ENCODE measurements around the gene TRANK1.
"Not testable (repeated sequence)": the region's sequence is repeated elsewhere in the genome, so short reads cannot be mapped to it uniquely, and the experiment has no call there.

The TRANK1 gene

DNA sequence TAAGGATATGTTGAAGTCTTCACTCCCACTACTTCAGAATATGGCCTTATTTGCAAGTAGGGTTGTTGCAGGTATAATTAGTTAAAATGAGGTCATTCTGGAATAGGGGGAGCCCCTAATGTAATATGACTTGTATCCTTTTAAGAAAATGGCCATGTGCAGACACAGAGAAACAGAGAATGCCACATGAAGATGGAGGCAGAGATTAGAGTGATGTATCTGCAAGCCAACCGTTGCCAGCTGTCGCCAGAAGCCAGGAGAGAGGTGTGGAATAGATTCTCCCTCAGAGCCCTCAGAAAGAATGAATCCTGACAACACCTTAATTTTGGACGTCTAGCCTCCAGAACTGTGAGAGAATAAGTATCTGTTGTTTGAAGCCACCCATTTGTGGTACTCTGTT, 11.3 kb upstream of the TRANK1 start:
- DNase-seq = no peak

DNA sequence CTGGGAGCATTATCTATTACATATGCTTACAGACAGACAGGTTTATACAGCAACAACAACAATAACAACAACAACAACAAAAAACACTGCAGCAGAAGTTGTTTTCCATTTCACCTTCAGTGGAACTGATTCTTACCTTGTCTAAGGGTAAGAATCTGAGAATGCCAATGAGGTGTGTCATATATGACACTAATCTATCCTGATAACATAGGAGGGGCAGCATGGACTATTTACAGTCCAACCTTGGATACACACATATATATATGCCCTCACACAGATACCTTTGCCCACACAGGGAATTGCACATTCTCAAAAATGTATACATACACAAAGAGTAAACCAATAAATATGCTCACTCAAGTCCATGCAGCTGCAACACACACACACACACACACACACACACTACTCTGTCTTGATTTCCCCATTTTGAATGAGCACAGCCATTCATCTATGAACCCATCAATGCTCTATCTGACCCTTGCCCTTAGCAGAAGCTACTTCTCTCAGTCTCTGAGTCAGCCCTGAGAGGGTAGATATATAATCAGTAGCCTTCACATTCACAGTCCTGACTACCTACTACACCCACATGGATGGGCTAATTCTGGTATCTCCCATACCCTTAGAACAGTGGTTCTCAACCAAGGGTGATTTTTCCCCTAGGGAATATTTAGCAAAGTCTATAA, 9.7 kb upstream of the TRANK1 start:
- DNase-seq = no peak

DNA sequence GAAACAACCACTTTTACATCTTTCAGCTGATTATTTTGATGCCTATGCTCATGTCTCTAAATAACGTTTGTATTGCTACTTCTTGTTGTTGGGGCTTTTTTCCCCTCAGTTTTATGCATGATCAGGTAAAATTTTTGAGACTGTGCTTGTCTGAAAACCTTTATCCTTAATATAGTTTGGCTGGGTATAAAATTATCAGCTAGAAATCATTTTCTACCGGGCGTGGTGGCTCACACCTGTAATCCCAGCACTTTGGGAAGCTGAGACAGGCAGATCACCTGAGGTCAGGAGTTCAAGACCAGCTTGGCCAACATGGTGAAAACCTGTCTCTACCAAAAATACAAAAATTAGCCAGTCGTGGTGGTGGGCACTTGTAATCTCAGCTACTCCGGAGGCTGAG, 3.0 kb upstream of the TRANK1 start:
- DNase-seq = not testable (repeated sequence)

DNA sequence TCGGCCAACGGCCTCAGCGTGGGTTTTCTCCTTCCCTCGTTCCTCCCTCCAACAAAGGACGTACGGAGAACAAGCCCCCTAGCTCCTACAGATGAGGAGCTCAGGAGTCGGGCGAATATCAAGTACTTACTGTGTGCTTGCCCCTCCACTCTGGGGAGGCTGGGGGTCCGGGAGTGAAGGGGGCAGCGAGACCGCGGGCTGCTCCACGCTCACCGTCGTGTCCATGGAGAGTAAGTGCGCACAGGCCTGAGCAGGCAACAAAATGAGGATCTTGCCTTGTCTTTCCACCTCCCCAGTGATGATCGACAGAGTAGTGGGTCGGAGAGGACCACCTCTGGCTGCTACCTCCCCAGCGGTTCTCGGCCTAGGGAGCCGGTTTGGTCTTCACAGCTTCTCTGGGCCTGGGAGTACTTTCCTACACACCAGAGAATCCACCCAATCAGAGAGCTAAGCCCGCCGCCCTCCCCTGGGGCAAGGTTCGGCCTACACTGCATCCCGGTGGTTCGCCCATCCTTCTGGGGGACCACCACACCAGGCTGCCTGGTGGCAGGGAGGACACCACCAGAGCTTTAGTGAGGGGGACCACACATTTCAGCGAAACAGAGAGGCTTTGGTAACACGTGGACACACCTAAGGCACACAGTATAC, 603 bp upstream of the TRANK1 start:
- no peak for DNase-seq

DNA sequence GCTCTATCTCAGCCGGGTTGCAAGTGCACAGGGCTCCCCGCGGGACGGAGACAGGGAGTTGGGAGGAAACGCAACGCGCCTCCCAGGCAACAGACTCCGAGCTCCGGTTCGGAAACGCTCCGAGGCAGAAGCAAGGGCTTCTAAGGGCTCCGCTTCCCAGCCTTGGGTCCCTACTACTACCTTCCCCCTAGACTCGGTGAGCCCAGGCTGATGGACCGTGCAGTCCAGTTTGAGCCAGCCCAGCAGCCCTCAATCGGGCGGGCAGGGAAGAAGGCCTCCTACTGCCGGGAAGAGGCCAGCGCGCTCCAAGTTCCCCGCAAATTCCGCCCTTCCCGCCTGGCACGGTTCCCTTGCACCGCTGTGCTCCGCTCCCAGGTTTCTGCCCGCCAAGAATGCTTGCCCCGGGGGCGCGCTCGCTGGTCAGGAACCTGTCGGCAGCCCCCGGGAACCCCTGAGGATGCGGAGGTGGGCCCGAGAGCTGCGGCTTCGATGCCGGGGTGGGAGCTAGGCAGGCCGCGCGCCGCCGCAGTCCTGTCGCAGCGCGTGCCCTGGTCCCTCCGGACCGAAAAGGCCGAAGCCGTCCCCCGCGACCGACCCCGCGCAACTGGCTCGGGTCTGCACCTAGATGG, 728 bp downstream of the TRANK1 start:
- peak; percentile 22 for DNase-seq

DNA sequence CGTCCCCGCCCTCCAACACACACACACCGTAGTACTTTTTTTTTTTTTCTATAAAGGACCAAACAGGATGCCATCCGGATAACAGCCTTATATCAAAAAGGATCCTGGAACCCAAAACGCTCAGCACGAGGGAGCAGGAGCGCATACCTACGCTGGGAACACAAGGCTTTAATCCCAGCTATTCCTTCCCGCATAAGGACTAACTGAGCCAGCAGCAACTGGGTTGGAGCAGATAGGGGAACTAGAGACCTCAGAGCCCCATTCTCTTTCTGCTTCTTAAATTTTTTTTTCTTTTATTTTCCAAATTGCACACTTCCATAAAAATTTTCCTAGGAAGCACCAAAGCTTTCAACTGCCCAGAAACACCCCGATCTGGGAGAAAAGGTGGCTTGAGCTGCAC, 1.3 kb downstream of the TRANK1 start:
- no peak for DNase-seq

DNA sequence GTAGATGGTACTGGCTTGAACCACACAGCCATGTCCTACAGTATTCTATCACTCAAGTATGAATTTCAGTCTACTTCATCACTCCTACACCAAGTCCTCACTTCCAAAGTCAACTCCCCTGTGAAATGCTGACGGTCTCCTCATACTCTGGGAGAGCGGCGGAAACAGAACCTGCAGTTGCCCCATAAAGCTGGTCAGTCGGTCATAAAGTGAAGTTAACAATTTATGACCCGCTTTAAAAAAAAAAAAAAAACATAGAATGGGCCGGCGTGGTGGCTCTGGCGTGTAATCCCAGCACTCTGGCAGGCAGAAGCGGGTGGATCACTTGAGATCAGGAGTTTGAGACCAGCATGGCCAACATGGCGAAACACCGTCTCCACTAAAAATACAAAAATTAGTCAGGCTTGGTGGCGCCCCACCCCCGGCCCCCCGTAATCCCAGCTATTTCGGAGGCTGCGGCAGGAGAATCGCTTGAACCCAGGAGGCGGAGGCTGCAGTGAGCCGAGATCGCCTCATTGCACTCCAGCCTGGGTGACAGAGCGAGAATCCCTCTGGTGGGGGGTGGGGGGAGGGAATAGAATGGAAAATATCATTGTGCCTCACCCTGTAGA, 2.1 kb downstream of the TRANK1 start:
- DNase-seq = no peak

DNA sequence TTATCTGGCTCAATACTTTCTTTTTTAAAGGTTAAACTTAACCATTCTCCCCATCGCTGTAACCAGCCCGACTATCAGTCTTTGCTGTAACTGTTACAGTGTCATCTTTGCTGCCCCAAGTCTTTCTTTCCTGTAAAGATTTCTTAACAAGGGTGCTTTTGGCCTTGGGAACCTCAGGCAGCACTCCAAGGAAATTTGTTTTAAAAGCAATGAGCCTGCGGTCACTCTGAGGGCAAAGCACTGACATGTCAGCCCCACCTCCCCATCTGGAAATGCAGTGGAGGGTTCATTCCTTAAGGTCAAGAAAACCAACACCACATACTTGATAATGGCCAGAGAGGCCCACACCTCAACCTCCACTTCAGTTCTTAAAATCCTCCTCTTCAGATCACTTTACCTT, 3.2 kb downstream of the TRANK1 start:
- DNase-seq = no peak

DNA sequence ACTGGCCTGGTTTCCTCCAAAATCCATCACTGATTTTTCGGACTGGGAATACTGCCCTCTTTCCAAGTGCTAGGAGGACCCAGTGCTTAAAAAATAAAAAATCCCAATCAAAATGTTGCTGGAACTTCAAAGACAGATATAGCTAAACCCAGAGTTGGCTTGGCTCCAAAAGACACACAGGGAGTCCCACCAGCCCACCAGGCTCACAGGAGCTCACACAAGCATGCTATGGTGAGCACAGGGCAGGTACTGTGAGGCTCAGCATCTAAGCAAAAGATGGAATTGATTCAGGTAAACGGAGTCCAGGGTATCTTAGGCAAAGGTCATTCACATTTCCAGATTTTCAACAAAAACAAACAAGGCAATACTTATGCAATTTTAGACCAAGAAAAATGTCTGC, 3.7 kb downstream of the TRANK1 start:
- no peak for DNase-seq

DNA sequence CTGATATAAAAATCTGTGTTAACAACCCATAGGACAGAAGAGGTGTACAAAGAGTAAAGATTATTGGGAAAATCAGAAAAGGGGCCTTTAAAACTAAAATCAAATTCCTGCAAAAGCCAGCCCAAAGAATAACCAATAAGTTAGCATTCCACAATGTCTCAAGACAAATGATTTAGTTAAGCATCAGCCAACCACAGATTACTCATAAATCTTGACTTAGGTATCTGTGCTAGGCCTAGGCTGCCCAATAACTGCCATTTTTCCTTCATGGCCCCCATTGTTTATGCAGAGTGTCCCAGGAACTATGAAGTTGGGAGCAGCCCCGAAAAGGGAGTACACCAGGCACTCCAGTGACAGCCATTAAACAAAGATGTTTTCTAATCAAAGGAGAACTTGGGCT, 7.4 kb downstream of the TRANK1 start:
- no peak for DNase-seq

DNA sequence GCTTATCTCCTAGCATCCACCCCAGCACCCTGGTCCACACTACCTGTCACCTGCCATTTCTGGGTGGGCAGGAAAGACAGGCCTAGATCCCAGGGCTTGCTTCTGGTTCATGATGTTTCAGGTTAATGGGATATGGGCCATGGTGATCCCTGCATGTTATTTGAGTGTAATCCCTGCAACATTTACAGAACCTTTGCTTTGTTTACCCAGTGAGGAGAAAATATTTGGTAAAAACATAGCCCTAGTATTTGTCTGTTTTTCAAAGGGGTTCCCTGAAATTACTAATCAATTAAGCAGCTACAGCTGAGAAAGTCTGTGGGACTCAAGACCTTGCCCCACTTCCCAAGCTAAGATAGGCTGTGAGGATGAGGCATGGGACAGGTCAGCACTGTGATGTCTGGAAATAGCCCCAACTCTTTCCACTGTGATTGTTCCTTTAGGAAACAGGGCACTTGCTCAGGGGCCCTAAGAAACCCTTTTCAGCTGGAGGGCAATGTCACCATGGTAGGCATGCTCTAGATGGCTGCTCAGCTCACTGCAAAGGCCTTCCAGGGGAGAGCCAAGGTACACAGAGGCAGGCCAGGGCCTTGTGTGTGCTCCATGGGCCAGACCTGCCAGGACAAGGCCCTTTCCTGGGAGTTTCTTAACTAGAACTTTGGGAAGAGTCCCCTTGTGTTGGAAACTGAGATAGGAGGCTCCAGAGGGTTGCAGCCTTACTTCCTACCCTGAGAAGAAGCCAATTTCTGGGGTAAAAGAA, 11.1 kb downstream of the TRANK1 start:
- DNase-seq = no peak

DNA sequence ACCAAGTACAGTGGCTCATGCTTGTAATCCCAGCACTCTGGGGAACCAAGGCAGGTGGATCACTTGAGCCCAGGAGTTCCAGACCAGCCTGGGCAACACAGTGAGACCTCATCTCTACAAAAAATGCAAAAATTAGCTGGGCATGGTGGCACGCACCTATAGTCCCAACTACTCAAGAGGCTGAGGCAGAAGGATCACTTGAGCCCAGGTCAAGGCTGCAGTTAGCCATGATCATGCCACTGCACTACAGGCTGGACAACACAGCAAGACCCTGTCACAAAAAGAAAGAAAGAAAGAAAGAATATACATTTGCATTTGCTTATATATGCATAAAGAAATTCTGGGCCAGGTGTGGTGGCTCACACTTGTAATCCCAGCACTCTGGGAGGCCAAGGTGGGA, 13.4 kb downstream of the TRANK1 start:
- DNase-seq = not testable (repeated sequence)

DNA sequence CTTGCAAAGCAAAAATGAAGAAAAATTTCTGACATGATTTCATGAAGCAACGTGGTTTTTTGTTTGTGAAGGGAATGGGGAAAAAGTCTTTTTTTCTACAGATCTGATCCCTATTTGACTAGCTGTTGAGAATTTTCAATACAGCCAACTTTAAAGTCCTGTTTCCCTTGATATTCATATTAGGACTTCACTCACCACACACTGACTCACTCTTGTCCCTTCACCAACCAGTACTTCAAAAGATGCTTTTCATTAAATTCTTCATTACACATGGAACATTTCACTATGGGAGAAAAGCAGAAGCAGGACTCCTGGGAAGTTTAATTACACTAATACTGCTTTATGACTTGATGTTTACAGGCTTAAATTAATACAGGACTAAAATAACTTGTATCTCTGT, 16.6 kb downstream of the TRANK1 start:
- no peak for DNase-seq

DNA sequence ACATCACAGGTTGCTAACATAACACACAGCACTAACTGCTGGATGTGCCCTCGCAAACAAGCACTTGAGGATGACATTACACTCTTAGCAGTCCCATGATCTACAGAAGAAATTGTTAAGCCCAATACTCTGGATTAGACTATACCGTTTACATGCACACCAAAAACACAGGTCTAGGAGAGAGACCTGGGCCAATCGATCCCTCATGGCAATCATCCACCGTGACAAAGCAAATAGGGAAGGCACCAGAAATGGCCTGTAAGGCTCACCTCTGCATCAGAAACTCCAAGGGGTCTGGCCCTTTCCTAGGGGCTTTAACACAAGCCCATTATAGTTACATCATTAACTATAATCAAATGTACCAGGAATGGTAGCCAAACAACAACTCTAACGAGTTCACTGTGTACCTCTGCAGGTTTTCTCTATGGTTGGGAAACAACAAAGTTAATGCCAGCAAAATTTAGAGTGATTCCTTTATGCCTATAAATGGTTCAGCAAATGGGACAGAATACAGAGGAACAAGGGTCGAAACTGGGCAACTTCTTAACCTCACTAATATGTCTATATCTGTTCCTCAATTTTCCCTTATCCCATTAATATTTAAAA, 18.5 kb downstream of the TRANK1 start:
- no peak for DNase-seq

DNA sequence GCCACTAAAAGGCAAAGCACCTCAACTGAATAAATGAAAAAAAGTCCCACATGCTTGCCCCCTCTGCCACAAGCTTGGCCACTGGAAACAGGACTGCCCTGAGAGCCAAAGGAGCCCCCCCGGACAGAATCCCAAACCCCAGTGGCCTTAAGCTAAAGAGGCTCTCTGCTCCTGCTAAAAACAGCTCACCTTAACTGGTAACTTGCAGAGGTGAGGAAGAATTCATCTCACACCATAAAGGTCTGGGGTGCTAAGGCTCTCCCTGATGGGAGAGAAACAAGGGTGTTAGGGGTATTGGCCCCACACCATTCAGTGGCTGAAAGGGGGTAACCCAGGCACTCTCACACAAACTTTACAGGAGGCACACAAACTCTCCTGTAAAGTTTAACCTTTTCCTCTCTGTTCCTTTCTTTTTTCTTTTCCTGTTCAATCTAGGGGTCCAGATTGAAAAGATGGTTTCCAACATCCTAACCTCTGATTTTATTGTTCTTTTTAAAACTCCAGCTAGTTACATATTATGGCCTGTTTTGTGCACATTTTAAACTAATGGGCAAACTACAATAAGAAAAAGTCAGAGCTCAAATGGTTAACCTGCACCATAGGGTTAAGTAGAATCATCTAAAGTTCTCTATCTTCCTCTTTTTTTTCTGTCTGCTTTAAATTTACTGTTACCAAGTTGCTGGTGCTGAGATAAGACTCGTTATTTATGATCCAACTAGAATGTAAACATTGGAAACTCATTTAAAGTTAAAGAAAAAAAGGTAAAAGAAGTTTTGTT, 19.9 kb downstream of the TRANK1 start:
- DNase-seq = no peak

DNA sequence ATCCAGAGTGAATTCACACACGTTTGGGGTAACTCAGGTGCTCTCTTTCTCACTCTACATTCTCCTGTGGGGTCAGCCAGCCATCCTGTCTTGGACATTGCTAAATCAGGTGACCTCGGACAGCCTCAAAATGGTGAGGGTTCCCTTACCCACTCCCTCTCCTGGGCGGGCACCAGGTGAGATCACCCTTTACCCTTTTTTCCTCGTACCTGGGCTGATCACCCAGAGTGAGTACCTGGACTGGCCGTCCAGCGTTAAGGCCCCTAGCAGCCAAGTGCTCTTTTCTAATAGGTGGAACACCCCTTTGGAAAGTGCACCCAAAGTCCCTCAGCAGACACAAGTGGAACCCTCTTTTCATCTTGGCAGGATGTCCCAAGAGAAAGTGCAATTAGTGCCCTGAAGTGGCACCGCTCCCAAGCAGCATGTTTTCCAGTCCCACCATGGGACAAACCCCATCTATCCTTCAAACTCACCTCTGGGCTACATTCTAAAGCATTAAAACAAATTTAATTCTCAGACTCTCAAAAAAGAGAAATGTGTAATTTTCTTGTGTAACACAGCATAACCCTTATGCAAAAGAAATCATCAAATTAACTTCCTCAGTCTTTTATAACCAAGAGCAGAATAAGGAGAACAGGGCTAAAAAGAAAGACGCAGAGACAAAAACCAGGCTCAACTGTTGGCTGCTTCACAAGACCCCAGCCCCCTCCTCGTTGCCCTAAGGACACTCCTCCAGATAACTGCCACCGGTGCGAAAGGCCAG, 20.7 kb downstream of the TRANK1 start:
- no peak for DNase-seq

DNA sequence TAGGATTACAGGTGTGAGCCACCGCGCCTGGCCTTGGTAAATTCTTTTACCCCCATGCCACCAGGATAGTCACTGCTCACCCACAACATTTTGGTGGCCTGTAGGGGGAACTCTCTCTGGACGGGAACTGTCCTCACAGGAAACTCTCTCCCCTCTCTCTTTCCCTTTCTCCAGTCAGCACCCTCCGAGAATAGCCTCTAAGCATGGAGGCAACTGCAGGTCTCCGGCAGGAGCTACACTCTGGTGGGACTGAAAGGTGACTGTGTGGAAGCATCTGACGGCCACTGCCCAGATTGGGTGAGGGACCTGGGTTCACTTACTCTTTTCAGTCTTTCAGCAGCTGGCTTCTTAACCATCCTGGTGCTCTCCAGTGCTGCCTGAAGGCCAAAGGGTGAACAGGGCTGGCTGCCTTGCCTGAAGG, 21.3 kb downstream of the TRANK1 start:
- no peak for DNase-seq

DNA sequence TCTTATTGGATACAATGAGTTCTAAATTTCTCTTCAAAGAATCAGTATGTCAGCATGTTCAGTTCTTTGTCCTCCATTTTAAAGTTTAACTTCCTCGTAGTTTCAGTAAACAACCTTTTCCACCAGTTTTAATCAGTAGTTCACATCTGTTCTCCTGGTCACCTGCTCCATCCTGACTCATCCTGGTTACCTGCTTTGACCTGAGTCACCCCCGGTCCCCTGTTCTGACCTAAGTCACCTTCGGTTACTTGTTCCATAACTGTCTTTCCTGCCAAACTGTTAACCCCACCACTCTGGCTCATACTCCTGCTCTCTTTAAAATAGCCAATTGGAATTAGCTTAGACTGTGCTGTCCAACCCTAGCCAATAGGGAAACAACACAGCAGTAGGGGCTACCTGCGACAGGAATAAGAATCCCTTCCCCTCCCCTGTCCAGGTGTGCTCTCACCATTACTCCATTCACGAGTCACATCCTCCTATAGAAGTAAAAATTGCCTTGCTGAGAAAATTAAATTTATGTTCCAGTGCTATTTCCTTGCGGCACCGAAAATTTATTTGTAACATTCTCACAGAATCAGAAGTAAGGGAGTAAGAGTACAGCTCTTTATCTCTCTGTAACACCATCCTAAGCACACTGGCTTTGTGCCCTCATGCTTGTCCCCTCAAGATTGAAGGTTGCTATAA, 23.8 kb downstream of the TRANK1 start:
- no peak for DNase-seq

DNA sequence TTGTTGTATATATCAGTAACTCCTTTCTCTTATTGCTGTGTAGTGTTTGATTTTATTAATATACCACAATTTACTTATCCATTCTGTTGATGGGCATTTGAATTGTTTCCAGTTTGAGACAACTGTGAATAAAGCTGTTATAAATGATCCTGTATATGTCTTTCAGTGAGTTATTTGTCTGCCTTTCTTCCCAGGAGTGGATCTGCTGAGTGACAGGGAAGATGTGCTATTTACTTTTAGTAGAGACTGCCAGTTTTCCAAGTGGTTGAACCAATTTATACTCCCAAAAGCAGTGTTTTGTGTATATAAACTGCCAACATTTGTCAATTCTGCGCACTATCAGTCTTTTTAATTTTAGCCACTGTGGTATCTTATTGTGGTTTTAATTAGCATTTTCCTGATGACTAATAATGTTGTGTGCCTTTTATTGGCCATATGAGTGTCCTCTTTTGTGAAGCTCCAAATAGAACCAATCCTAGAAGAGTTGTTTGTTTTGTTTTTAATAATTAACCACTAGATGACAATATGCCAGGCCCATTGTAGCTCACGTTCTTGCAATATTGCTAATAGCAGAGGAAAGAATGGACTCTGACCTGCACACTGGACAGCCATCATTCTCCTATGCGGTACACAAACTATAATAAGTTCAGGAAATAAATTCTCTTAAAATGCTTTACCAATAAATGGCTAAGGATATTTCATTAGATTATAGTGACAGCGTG, 25.3 kb downstream of the TRANK1 start:
- DNase-seq = no peak

DNA sequence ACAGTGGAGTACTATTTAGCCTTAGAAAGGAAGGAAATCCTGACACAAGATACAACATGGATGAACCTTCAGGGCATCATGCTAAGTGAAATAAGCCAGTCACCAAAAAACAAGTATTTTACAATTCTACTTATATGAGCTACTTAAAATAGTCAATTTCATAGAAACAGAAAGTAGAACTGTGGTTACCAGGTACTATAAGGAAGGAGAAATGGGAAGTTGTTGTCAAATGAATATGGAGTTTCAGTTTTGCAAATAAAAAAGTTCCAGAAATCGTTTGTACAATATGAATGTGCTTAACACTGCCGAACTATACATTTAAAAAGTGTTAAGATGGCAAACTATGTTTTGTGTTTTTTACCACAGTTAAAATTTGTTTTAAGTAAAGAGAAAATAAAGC, 26.8 kb downstream of the TRANK1 start:
- peak; percentile 63 for DNase-seq
